B cell (primary cell): ENCODE measurements around the gene GPR162. TPM values are rescaled to one million over a fixed set of nuclear protein-coding genes. Genes with fewer than 3 reads are reported as not detected.

Experiments used
- ATAC-seq: fragments of 200-7000 bp; cut with Tn5 transposase; one replicate; pipeline ENCODE4 v1.10.0; 2021; ENCODE audit warnings: low read depth, mild to moderate bottlenecking, moderate number of reproducible peaks, moderate library complexity
- CTCF ChIA-PET: fragments of 350-600 bp; sonication (Branson Sonifier 250); formaldehyde crosslinking; loops from one replicate; lab custom pipeline; 2021; ENCODE audit warnings: antibody characterized with exemption, inconsistent platforms; lab: Charles Lee
- POLR2A ChIA-PET: fragments of 350-600 bp; sonication (Branson Sonifier 250); formaldehyde crosslinking; loops from one replicate; lab custom pipeline; 2021; ENCODE audit warnings: antibody characterized with exemption; lab: Charles Lee
- DNase-seq: peaks from one replicate; pipeline ENCODE4 v3.0.0; 2013
- H2AFZ ChIP-seq: 2 replicates; pipeline ENCODE4 v1.6.1; 2012; ENCODE audit warnings: mild to moderate bottlenecking, low read depth, low read length; ENCODE audit not compliant: insufficient read depth, poor library complexity, severe bottlenecking
- H3K27ac ChIP-seq, 2 donors: 1 replicate in 1 of 2; 2 replicates in 1 of 2; pipeline ENCODE4 v1.5.1; 2012 to 2013; ENCODE audit warnings: low read length in 2 of 2, mild to moderate bottlenecking in 2 of 2, moderate library complexity in 1 of 2
- H3K27me3 ChIP-seq, 4 experiments: fragments of 200-600 bp in 1 of 4; sonication (generic) in 1 of 4; replicated peaks in 1 of 4; 1 replicate in 2 of 4; 2 replicates in 2 of 4; pipeline versions ENCODE4 v1.6.1 to v1.7.0; 2013 to 2016; ENCODE audit warnings: low read length in 3 of 4, mild to moderate bottlenecking in 2 of 4, mixed read lengths in 1 of 4, moderate library complexity in 1 of 4; ENCODE audit not compliant: insufficient read depth in 4 of 4, control insufficient read depth in 3 of 4; ENCODE audit errors: control extremely low read depth in 1 of 4
- H3K36me3 ChIP-seq, 2 experiments: replicated peaks in 1 of 2; 1 replicate in 1 of 2; 2 replicates in 1 of 2; pipeline versions ENCODE4 v1.6.1 to v1.7.1; 2013; ENCODE audit warnings: low read length in 1 of 2; ENCODE audit not compliant: insufficient read depth in 2 of 2, control insufficient read depth in 1 of 2; ENCODE audit errors: control extremely low read depth in 1 of 2, extremely low read depth in 1 of 2
- H3K4me1 ChIP-seq, 2 donors: fragments of 200-600 bp in 1 of 2; sonication (generic) in 1 of 2; 1 replicate in 1 of 2; 2 replicates in 1 of 2; pipeline versions ENCODE4 v1.5.1 to v1.6.1; 2013 to 2017; ENCODE audit warnings: low read length in 2 of 2; ENCODE audit not compliant: control insufficient read depth in 2 of 2, insufficient read depth in 2 of 2
- H3K4me2 ChIP-seq: replicated peaks from 2 replicates; pipeline ENCODE3; 2012; ENCODE audit warnings: mild to moderate bottlenecking, low read depth, low read length; ENCODE audit not compliant: poor library complexity, severe bottlenecking
- H3K4me3 ChIP-seq, 5 experiments: fragments of 200-600 bp in 1 of 5; sonication (generic) in 1 of 5; 1 replicate in 3 of 5; 2 replicates in 2 of 5; pipeline versions ENCODE4 v1.5.1 to v1.7.0; 2011 to 2016; ENCODE audit warnings: low read length in 4 of 5, mild to moderate bottlenecking in 4 of 5, low read depth in 2 of 5, control low read depth in 1 of 5, moderate library complexity in 1 of 5; ENCODE audit not compliant: insufficient read depth in 1 of 5; ENCODE audit errors: control extremely low read depth in 1 of 5, extremely low read depth in 1 of 5
- H3K79me2 ChIP-seq: fragments of 200-600 bp; sonication (generic); one replicate; pipeline ENCODE4 v1.6.0; 2016; ENCODE audit warnings: low read length; ENCODE audit not compliant: control insufficient read depth, insufficient read depth
- H3K9ac ChIP-seq: fragments of 200-600 bp; sonication (generic); 2 replicates; pipeline ENCODE4 v1.6.1; 2017; ENCODE audit warnings: mild to moderate bottlenecking, low read length, moderate library complexity
- H3K9me3 ChIP-seq, 3 donors: one replicate each; pipeline versions ENCODE4 v1.6.1 to v1.7.1; 2013; ENCODE audit warnings: low read length in 2 of 3; ENCODE audit not compliant: control insufficient read depth in 2 of 3, insufficient read depth in 1 of 3; ENCODE audit errors: control extremely low read depth in 1 of 3
- H4K20me1 ChIP-seq: 2 replicates; pipeline ENCODE4 v1.6.0; 2012; ENCODE audit warnings: mild to moderate bottlenecking, low read length; ENCODE audit not compliant: insufficient read depth, control insufficient read depth, poor library complexity, severe bottlenecking
- H3K27ac Mint-ChIP-seq: one replicate; pipeline ENCODE4 v1.8.0; 2021; ENCODE audit warnings: mixed read lengths
- H3K27me3 Mint-ChIP-seq: one replicate; pipeline ENCODE4 v1.8.0; 2021; ENCODE audit warnings: mixed read lengths
- H3K4me1 Mint-ChIP-seq: one replicate; pipeline ENCODE4 v1.8.0; 2021; ENCODE audit warnings: mixed read lengths
- H3K4me3 Mint-ChIP-seq: one replicate; pipeline ENCODE4 v1.8.0; 2021; ENCODE audit warnings: mixed read lengths
- H3K9me3 Mint-ChIP-seq: one replicate; pipeline ENCODE4 v1.8.0; 2022; ENCODE audit warnings: mixed read lengths; ENCODE audit not compliant: insufficient read depth
- EZH2 ChIP-seq: IDR thresholded peaks from 2 replicates; pipeline ENCODE4 v1.6.1; 2012; ENCODE audit warnings: borderline replicate concordance, low read depth, mild to moderate bottlenecking, moderate library complexity, low read length; ENCODE audit not compliant: insufficient read depth, poor library complexity, severe bottlenecking
- whole genome bisulfite sequencing: methylation state at CpG from one replicate; pipeline ENCODE4 v1.1.5; 2013; ENCODE audit warnings: missing lambda C conversion rate; ENCODE audit not compliant: insufficient coverage; 5-methylcytosine and 5-hydroxymethylcytosine counted together
- intact Hi-C: fragments of 100-400 bp; cut with micrococcal nuclease; formaldehyde crosslinking; loops from one replicate; pipeline ENCODE4 v1.10.0; 2022
- polyA plus RNA-seq: library from polyadenylated mRNA; depleted of rRNA; stranded (reverse); fragments of >200 nt; gene quantifications from 2 replicates; pipeline ENCODE4 v1.2.3, GENCODE V29; 2012
- total RNA-seq, 2 donors: library from RNA; stranded (reverse); fragments of 120-200 nt in 1 of 2; gene quantifications; 1 replicate in 1 of 2; 2 replicates in 1 of 2; pipeline versions ENCODE4 v1.2.3 to v1.2.4, GENCODE V29; 2013 to 2022
- TF ChIP-seq, protein P1 (sequence below): fragments of 200-600 bp; IDR thresholded peaks from one replicate; pipeline ENCODE4 v1.8.0; 2022; ENCODE audit warnings: antibody characterized with exemption, mild to moderate bottlenecking

GPR162 gene
- total and polyA plus RNA-seq, 2 donors (not counting 1 experiment from before 2014, with no cell fraction given) = 0.54 TPM; not detected in 1

DNA sequence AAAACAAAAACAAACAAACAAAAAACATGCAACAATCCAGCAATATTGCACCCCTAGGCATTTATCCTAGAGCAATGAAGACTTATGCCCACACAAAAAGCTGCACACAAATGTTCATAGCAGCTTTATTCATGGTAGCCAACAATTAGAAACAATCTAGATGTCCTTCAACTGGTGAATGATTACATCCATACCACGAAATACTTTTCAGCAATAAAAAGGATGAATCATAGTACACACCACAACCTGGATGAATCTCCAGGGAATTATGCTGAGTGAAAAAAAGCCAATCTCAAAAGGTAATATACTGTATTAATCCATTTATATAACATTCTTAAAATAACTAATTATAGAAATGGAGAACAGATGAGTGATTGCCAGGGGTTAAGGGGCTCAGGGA lies 14.5 kb upstream of the GPR162 start:
- H3K9ac ChIP-seq = no peak overlapping the region
- H3K36me3 ChIP-seq = no peaks in the 10 kb centered on the region
- ChIA-PET CTCF (no interaction called here), POLR2A (interaction anchor here (0.7 kb wide), 1 partner anchor 98 kb away, joined by 8 read pairs; no protein-coding TSS in a partner anchor)
- intact Hi-C loops = no loop called here
- no peak overlapping the region for H3K4me2 ChIP-seq
- H4K20me1 ChIP-seq = no peaks in the 10 kb centered on the region
- Mint-ChIP-seq H3K27ac (no peak overlapping the region), H3K9me3 (no peaks in the 10 kb centered on the region), H3K27me3 (no peaks in the 10 kb centered on the region), H3K4me1 (peaks cover under 1% of the 10 kb centered on the region), H3K4me3 (no peak overlapping the region)
- no peak overlapping the region for H3K27ac ChIP-seq
- no peaks in the 10 kb centered on the region for H3K9me3 ChIP-seq
- H3K4me1 ChIP-seq = peaks cover 0 to 2% of the 10 kb centered on the region in 2 donors
- no peak for ATAC-seq
- no peaks in the 10 kb centered on the region for H3K79me2 ChIP-seq
- TF ChIP-seq, protein P1, sequence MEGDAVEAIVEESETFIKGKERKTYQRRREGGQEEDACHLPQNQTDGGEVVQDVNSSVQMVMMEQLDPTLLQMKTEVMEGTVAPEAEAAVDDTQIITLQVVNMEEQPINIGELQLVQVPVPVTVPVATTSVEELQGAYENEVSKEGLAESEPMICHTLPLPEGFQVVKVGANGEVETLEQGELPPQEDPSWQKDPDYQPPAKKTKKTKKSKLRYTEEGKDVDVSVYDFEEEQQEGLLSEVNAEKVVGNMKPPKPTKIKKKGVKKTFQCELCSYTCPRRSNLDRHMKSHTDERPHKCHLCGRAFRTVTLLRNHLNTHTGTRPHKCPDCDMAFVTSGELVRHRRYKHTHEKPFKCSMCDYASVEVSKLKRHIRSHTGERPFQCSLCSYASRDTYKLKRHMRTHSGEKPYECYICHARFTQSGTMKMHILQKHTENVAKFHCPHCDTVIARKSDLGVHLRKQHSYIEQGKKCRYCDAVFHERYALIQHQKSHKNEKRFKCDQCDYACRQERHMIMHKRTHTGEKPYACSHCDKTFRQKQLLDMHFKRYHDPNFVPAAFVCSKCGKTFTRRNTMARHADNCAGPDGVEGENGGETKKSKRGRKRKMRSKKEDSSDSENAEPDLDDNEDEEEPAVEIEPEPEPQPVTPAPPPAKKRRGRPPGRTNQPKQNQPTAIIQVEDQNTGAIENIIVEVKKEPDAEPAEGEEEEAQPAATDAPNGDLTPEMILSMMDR = no peak
- no peak overlapping the region for H3K4me3 ChIP-seq
- no peak overlapping the region for H2AFZ ChIP-seq
- WGBS = no CpG with 5 or more reads among the region's 1 CpG
- peaks cover 0 to 8% (median 0%) of the 10 kb centered on the region in 4 experiments for H3K27me3 ChIP-seq
- DNase-seq = no peak

DNA sequence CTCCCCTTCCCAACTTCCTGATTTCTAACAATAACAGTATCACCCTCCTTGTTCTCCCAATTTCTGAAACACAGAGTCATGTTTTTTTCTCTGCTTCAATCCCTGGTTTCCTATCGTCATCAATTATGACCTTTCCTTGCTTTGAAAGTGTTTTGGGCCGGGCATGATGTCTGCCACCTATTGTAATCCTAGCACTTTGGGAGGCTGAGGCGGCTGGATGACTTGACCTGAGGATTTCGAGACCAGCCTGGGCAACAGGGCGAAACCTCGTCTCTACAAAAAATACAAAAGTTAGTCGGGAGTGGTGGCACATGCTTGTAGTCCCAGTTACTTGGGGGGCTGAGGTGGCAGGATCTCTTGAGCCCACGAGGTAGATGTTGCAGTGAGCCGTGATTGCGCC lies 12.6 kb upstream of the GPR162 start:
- POLR2A ChIA-PET = no interaction called here
- intact Hi-C loops = no loop called here
- no peak for ATAC-seq

More for the DNA sequence above, 12.6 kb upstream of the GPR162 start:
- WGBS = 93% methylated on average over 10 of the region's 10 CpGs
- Histone ChIP-seq H3K4me1 (peaks cover 0 to 9% of the 10 kb centered on the region in 2 donors), H3K4me2 (no peak overlapping the region), H3K9ac (no peak overlapping the region), H3K36me3 (no peaks in the 10 kb centered on the region), H3K4me3 (no peak overlapping the region), H3K27ac (no peak overlapping the region), H2AFZ (no peak overlapping the region), H3K27me3 (no peaks in the 10 kb centered on the region), H4K20me1 (no peaks in the 10 kb centered on the region), H3K79me2 (no peaks in the 10 kb centered on the region), H3K9me3 (no peaks in the 10 kb centered on the region)
- H3K27me3 Mint-ChIP-seq = peaks cover 4% of the 10 kb centered on the region
- TF ChIP-seq, protein P1 = no peak
- TF ChIP-seq EZH2 = no peak
- DNase-seq = no peak
- H3K9me3 Mint-ChIP-seq = no peaks in the 10 kb centered on the region
- CTCF ChIA-PET = interaction anchor here (1.8 kb wide), 1 partner anchor 17 kb away, joined by 4 read pairs; no protein-coding TSS in a partner anchor
- H3K4me1 Mint-ChIP-seq = peaks cover 8% of the 10 kb centered on the region
- H3K27ac Mint-ChIP-seq = no peak overlapping the region
- H3K4me3 Mint-ChIP-seq = no peak overlapping the region
